Measurements from ENCODE around the gene SUPT3H. TPM values are rescaled to one million over a fixed set of nuclear protein-coding genes. Genes with fewer than 3 reads are reported as not detected.

The SUPT3H gene
- total RNA-seq, 1 donor, result 4.7 TPM

- no peak overlapping the region for H3K27ac ChIP-seq (ENCODE audit: low read depth, low read length)
- H3K4me3 ChIP-seq (ENCODE audit: insufficient read depth, low read length), result no peak overlapping the region
- no peak overlapping the region for H3K4me2 ChIP-seq (ENCODE audit: insufficient read depth, low read length)
- H3K9me3 ChIP-seq (ENCODE audit: low read depth, low read length), result no peaks in the 10 kb centered on the region
- DNase-seq (ENCODE audit: insufficient read length, low spot score, missing footprints), result no peak
- H3K4me1 ChIP-seq (ENCODE audit: insufficient read depth, low read length), result no peaks in the 10 kb centered on the region
- no peaks in the 10 kb centered on the region for H3K79me2 ChIP-seq (ENCODE audit: insufficient read depth, low read length)
- no peaks in the 10 kb centered on the region for H3K36me3 ChIP-seq (ENCODE audit: insufficient read depth, low read length)
- no peaks in the 10 kb centered on the region for H3K27me3 ChIP-seq (ENCODE audit: insufficient read depth, low read length)
- no peak overlapping the region for H2AFZ ChIP-seq (ENCODE audit: low read length)
- H4K20me1 ChIP-seq (ENCODE audit: insufficient read depth, low read length), result no peaks in the 10 kb centered on the region
- TF ChIP-seq, protein P1, sequence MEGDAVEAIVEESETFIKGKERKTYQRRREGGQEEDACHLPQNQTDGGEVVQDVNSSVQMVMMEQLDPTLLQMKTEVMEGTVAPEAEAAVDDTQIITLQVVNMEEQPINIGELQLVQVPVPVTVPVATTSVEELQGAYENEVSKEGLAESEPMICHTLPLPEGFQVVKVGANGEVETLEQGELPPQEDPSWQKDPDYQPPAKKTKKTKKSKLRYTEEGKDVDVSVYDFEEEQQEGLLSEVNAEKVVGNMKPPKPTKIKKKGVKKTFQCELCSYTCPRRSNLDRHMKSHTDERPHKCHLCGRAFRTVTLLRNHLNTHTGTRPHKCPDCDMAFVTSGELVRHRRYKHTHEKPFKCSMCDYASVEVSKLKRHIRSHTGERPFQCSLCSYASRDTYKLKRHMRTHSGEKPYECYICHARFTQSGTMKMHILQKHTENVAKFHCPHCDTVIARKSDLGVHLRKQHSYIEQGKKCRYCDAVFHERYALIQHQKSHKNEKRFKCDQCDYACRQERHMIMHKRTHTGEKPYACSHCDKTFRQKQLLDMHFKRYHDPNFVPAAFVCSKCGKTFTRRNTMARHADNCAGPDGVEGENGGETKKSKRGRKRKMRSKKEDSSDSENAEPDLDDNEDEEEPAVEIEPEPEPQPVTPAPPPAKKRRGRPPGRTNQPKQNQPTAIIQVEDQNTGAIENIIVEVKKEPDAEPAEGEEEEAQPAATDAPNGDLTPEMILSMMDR (IDR thresholded peaks at IDR 0.05; ENCODE audit: extremely low read depth, low read depth, low read length), result no peak
Observed at GRCh38 chr6:45052325-45052724, 325.4 kb downstream of the SUPT3H start.

GRCh38 chr6:45049188-45049843 is 328.4 kb downstream of the SUPT3H start:
- no peak overlapping the region for H3K4me2 ChIP-seq (ENCODE audit: insufficient read depth, low read length)
- H3K9me3 ChIP-seq (ENCODE audit: low read depth, low read length), result no peaks in the 10 kb centered on the region
- H3K4me1 ChIP-seq (ENCODE audit: insufficient read depth, low read length), result no peaks in the 10 kb centered on the region
- no peaks in the 10 kb centered on the region for H4K20me1 ChIP-seq (ENCODE audit: insufficient read depth, low read length)
- no peaks in the 10 kb centered on the region for H3K36me3 ChIP-seq (ENCODE audit: insufficient read depth, low read length)
- no peak overlapping the region for H3K27ac ChIP-seq (ENCODE audit: low read depth, low read length)
- TF ChIP-seq, protein P1 (IDR thresholded peaks at IDR 0.05; ENCODE audit: extremely low read depth, low read depth, low read length), result no peak
- H3K4me3 ChIP-seq (ENCODE audit: insufficient read depth, low read length), result no peak overlapping the region
- no peak for DNase-seq (ENCODE audit: insufficient read length, low spot score, missing footprints)
- no peak overlapping the region for H2AFZ ChIP-seq (ENCODE audit: low read length)
- no peaks in the 10 kb centered on the region for H3K79me2 ChIP-seq (ENCODE audit: insufficient read depth, low read length)
- H3K27me3 ChIP-seq (ENCODE audit: insufficient read depth, low read length), result no peaks in the 10 kb centered on the region

DNA sequence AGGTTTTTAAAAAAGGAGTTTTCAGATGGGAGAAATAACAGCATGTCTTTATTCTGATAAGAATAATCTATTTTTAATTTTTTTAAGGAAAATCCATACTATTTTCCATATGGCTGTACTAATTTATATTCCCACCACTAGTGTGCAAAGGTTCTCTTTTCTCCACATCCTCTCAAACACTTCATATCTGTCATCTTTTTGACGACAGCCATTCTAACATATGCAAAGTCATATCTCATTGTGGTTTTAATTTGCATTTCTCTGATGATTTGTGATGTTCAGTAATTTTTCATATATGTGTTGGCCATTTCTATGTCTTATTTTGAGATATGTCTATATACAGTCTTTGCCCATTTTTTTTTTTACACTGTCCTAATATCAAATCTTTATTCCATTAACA is 330.2 kb downstream of the SUPT3H start:
- TF ChIP-seq, protein P1 (IDR thresholded peaks at IDR 0.05; ENCODE audit: extremely low read depth, low read depth, low read length), result no peak
- Histone ChIP-seq H3K79me2 (ENCODE audit: insufficient read depth, low read length) (no peaks in the 10 kb centered on the region), H4K20me1 (ENCODE audit: insufficient read depth, low read length) (no peaks in the 10 kb centered on the region), H2AFZ (ENCODE audit: low read length) (no peak overlapping the region), H3K4me3 (ENCODE audit: insufficient read depth, low read length) (no peak overlapping the region), H3K9me3 (ENCODE audit: low read depth, low read length) (no peaks in the 10 kb centered on the region), H3K36me3 (ENCODE audit: insufficient read depth, low read length) (no peaks in the 10 kb centered on the region), H3K27ac (ENCODE audit: low read depth, low read length) (no peak overlapping the region), H3K4me2 (ENCODE audit: insufficient read depth, low read length) (no peak overlapping the region), H3K27me3 (ENCODE audit: insufficient read depth, low read length) (no peaks in the 10 kb centered on the region), H3K4me1 (ENCODE audit: insufficient read depth, low read length) (no peaks in the 10 kb centered on the region)
- DNase-seq (ENCODE audit: insufficient read length, low spot score, missing footprints), result no peak

GRCh38 chr6:45045253-45045601 is 332.5 kb downstream of the SUPT3H start:
- peak overlapping the region; percentile 6 for H3K4me2 ChIP-seq (ENCODE audit: insufficient read depth, low read length)
- H3K27me3 ChIP-seq (ENCODE audit: insufficient read depth, low read length), result no peaks in the 10 kb centered on the region
- no peaks in the 10 kb centered on the region for H4K20me1 ChIP-seq (ENCODE audit: insufficient read depth, low read length)
- no peak overlapping the region for H3K4me3 ChIP-seq (ENCODE audit: insufficient read depth, low read length)
- DNase-seq (ENCODE audit: insufficient read length, low spot score, missing footprints), result no peak
- H3K9me3 ChIP-seq (ENCODE audit: low read depth, low read length), result no peaks in the 10 kb centered on the region
- H3K79me2 ChIP-seq (ENCODE audit: insufficient read depth, low read length), result no peaks in the 10 kb centered on the region
- TF ChIP-seq, protein P1 (IDR thresholded peaks at IDR 0.05; ENCODE audit: extremely low read depth, low read depth, low read length), result no peak
- no peaks in the 10 kb centered on the region for H3K4me1 ChIP-seq (ENCODE audit: insufficient read depth, low read length)
- no peak overlapping the region for H3K27ac ChIP-seq (ENCODE audit: low read depth, low read length)
- no peaks in the 10 kb centered on the region for H3K36me3 ChIP-seq (ENCODE audit: insufficient read depth, low read length)
- no peak overlapping the region for H2AFZ ChIP-seq (ENCODE audit: low read length)

All from osteoblast (primary cell).